OCI-LY1 (cell line): ENCODE data around the gene NNT.

Experiments
- CTCF ChIP-seq: fragments of 200-600 bp; sonication (generic), shearing (Covaris generic); IDR thresholded peaks from 2 replicates; pipeline ENCODE4 v1.5.1; 2017; ENCODE audit warnings: mild to moderate bottlenecking, antibody characterized with exemption, low read length, moderate library complexity, mixed read lengths
- EZH2 ChIP-seq: fragments of 200-600 bp; sonication (generic), shearing (Covaris generic); IDR thresholded peaks from 2 replicates; pipeline ENCODE4 v1.8.0; 2017; ENCODE audit warnings: borderline replicate concordance, mixed run types, mild to moderate bottlenecking, antibody characterized with exemption, low read length, moderate library complexity, mixed read lengths

GRCh38 chr5:43649256-43649655 lies 46.3 kb downstream of the NNT start:
- no peak for TF ChIP-seq CTCF
- no peak for TF ChIP-seq EZH2
